Measurements from ENCODE around the gene SREBF1. TPM values are rescaled to one million over a fixed set of nuclear protein-coding genes. Genes with fewer than 3 reads are reported as not detected.
A peak's percentile ranks its signal among the peaks of the same experiment; 100 is the strongest.

Gene SREBF1
- total and polyA plus RNA-seq, 5 donors: 28.7 to 45.7 (median 40.5) TPM

DNA sequence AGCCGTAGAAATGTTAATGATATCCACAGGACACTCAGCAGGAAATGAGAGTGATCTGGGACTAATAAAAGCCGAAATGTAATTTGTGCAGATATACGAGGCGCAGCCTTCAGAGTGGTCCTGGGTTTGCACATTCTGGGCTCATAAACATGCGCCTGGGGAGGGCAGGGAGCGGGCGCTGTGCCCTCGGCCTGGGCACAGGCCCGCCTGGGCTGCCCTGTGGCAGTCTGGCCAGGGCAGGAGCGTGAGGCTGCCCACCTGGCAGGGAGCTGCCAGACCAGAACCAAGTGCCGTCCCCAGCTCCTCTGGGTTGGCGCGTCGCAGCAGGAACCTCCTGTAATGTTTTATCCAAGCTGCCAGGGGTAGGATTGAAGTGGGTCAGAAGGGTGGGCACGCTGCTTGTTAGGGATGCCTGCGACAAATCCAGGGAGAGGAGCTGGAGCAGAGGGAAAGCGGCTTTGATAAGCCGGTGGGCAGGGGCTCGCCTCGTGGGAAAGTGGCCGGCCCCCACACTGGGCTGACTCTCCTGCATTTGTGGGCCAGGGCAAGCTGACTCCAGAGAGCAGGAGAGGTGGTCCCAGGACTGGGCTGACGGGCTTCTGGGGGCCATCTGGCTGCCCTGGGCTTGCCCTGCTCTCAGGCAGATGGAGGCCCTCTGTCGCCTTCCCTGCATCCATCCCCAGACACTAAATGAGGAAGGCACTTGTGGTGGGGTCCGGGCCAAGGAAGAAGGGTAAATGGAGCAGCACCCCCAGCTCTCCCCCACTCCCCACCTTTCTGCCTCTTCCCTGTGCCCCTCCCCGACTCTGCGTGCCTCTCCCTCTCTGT is 45.9 kb downstream of the SREBF1 start:
- intact Hi-C loops (cut with DNase I): loop anchor here in 1 of 4 donors (10.0 kb wide), 1 partner anchor 56 kb away; no protein-coding TSS in a partner anchor
- no peak overlapping the region for H3K4me3 ChIP-seq (ENCODE audit: low read length)
- 65% methylated on average over 26 of the region's 26 CpGs for WGBS
- ATAC-seq (no peak), DNase-seq (no peak)
- no peaks in the 10 kb centered on the region for H3K27me3 ChIP-seq (ENCODE audit: control insufficient read depth, insufficient read depth)
- no peak overlapping the region for H3K27ac ChIP-seq (ENCODE audit: low read length)
- no peaks in the 10 kb centered on the region for H3K9me3 ChIP-seq (ENCODE audit: control insufficient read depth, low read length)
- H3K4me1 ChIP-seq (ENCODE audit: control insufficient read depth, insufficient read depth, low read length): peaks cover 18% of the 10 kb centered on the region

DNA sequence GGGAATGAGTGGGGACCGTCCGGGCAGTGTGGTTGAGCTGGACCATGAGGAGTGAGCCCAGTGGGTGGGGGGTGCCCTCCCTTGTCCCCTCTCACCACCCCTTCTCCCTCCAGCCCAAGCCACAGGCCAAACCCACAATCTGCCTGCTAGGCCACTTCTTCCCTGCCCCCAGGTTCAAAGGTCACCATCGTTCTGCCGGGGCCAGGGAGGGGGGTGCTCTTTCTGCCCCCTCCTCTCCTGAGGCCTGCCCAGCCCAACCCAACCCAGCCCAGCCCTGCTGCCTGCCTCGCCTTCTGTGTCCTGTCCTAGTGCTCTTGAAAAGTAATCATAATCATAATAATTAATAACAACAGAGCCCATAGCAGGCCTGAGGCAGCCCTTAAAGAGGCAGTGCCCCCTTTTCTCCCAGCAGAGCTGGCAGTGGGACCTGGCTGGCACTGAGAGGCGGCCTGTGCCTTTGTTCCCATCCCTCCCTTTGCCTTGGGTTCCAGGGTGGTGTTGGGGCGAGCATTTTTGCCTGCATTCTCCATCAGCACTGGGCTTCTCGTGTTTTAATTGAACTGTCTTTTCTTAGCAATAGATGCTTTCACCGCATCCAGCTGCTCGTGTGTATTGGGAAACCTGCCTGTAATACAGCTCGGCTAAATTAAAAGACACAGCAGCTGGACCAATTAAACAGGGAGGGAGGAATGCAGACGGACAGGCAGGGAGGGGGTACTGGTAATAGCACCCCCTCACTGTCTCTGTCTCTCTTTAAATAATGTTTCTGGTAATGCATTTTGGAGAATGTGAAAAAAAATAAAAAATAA is 46.8 kb downstream of the SREBF1 start:
- Histone ChIP-seq H3K9me3 (ENCODE audit: control insufficient read depth, low read length) (no peaks in the 10 kb centered on the region), H3K4me3 (ENCODE audit: low read length) (no peak overlapping the region), H3K4me1 (ENCODE audit: control insufficient read depth, insufficient read depth, low read length) (peaks cover 19% of the 10 kb centered on the region), H3K27me3 (ENCODE audit: control insufficient read depth, insufficient read depth) (no peaks in the 10 kb centered on the region), H3K27ac (ENCODE audit: low read length) (no peak overlapping the region)
- 54% methylated on average over 12 of the region's 12 CpGs for WGBS
- DNase-seq (peak in 1 of 3 donors; percentile 58), ATAC-seq (no peak)
- intact Hi-C loops (cut with DNase I): loop anchor here in 2 of 4 donors (10.0 kb wide), 2 partner anchors 55 to 105 kb away; partner anchors contain the start of gene RAI1 (in 2 of the 2)

GRCh38 chr17:17789410-17789809 is 47.4 kb downstream of the SREBF1 start:
- ATAC-seq: no peak
- 90% methylated on average over 6 of the region's 6 CpGs for WGBS
- Histone ChIP-seq H3K4me1 (ENCODE audit: control insufficient read depth, insufficient read depth, low read length) (peaks cover 25% of the 10 kb centered on the region), H3K9me3 (ENCODE audit: control insufficient read depth, low read length) (no peaks in the 10 kb centered on the region), H3K27ac (ENCODE audit: low read length) (no peak overlapping the region), H3K27me3 (ENCODE audit: control insufficient read depth, insufficient read depth) (no peaks in the 10 kb centered on the region), H3K4me3 (ENCODE audit: low read length) (no peak overlapping the region)
- intact Hi-C loops (cut with DNase I): loop anchor here in 2 of 4 donors (10.0 kb wide), 1 partner anchor 105 kb away; the partner anchor contains the start of gene RAI1 (in 2 of the 2)
- no peak for DNase-seq

DNA sequence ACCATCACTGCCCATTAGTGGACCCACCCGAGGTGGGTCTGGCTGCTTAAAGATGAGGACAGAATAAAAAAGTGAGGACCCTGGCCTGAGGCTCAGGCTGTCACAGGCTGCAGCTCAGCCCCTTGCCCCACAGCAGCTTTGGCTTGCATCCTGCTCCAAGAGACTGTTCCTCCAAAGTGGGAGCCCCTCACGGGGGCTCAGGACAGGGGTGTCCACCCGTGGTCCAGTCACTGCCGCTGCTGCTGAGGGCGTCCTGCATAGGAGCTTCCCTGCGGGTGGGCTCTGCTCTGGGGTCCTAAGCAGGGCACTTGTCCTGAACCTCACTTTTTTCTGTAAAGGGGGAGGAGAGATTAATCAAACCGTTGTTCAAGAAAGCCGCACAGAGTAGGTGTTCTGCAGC is 47.8 kb downstream of the SREBF1 start:
- no peaks in the 10 kb centered on the region for H3K9me3 ChIP-seq (ENCODE audit: control insufficient read depth, low read length)
- intact Hi-C loops (cut with DNase I): loop anchor here in 2 of 4 donors (10.0 kb wide), 1 partner anchor 104 kb away; the partner anchor contains the start of gene RAI1 (in 2 of the 2)
- H3K27ac ChIP-seq (ENCODE audit: low read length): no peak overlapping the region
- no peak overlapping the region for H3K4me3 ChIP-seq (ENCODE audit: low read length)
- 88% methylated on average over 8 of the region's 8 CpGs for WGBS
- ATAC-seq (no peak), DNase-seq (no peak)
- H3K4me1 ChIP-seq (ENCODE audit: control insufficient read depth, insufficient read depth, low read length): peaks cover 29% of the 10 kb centered on the region
- no peaks in the 10 kb centered on the region for H3K27me3 ChIP-seq (ENCODE audit: control insufficient read depth, insufficient read depth)

GRCh38 chr17:17787568-17787967 is 49.2 kb downstream of the SREBF1 start:
- no peaks in the 10 kb centered on the region for H3K9me3 ChIP-seq (ENCODE audit: control insufficient read depth, low read length)
- peaks cover 23% of the 10 kb centered on the region for H3K4me1 ChIP-seq (ENCODE audit: control insufficient read depth, insufficient read depth, low read length)
- no peak for ATAC-seq
- intact Hi-C loops (cut with DNase I): loop anchor here in 2 of 4 donors (10.0 kb wide), 1 partner anchor 103 kb away; the partner anchor contains the start of gene RAI1 (in 2 of the 2)
- H3K27ac ChIP-seq (ENCODE audit: low read length): no peak overlapping the region
- H3K27me3 ChIP-seq (ENCODE audit: control insufficient read depth, insufficient read depth): no peaks in the 10 kb centered on the region
- WGBS: 94% methylated on average over 7 of the region's 7 CpGs
- no peak overlapping the region for H3K4me3 ChIP-seq (ENCODE audit: low read length)
- no peak for DNase-seq

- 82% methylated on average over 2 of the region's 2 CpGs for whole genome bisulfite sequencing
- intact Hi-C loops (cut with DNase I): loop anchor here in 2 of 4 donors (10.0 kb wide), 1 partner anchor 102 kb away; the partner anchor contains the start of gene RAI1 (in 2 of the 2)
Measured at GRCh38 chr17:17786998-17787397, 49.8 kb downstream of the SREBF1 start.

GRCh38 chr17:17785407-17785806 is 51.4 kb downstream of the SREBF1 start:
- intact Hi-C loops (cut with DNase I): loop anchor here in 2 of 4 donors (10.0 kb wide), 1 partner anchor 101 kb away; the partner anchor contains the start of gene RAI1 (in 2 of the 2)
- H3K9me3 ChIP-seq (ENCODE audit: control insufficient read depth, low read length): no peaks in the 10 kb centered on the region
- no peaks in the 10 kb centered on the region for H3K27me3 ChIP-seq (ENCODE audit: control insufficient read depth, insufficient read depth)
- H3K4me3 ChIP-seq (ENCODE audit: low read length): no peak overlapping the region
- H3K27ac ChIP-seq (ENCODE audit: low read length): peak overlapping the region; percentile 2
- peaks cover 23% of the 10 kb centered on the region for H3K4me1 ChIP-seq (ENCODE audit: control insufficient read depth, insufficient read depth, low read length)
- no peak for ATAC-seq
- DNase-seq: peak in 1 of 3 donors; percentile 56
- WGBS: 62% methylated on average over 11 of the region's 11 CpGs

More at GRCh38 chr17:17786998-17787397, 49.8 kb downstream of the SREBF1 start:
- ATAC-seq: no peak
- H3K27me3 ChIP-seq (ENCODE audit: control insufficient read depth, insufficient read depth): no peaks in the 10 kb centered on the region
- peaks cover 20% of the 10 kb centered on the region for H3K4me1 ChIP-seq (ENCODE audit: control insufficient read depth, insufficient read depth, low read length)
- H3K27ac ChIP-seq (ENCODE audit: low read length): no peak overlapping the region
- no peak for DNase-seq
- H3K4me3 ChIP-seq (ENCODE audit: low read length): no peak overlapping the region
- no peaks in the 10 kb centered on the region for H3K9me3 ChIP-seq (ENCODE audit: control insufficient read depth, low read length)

GRCh38 chr17:17784657-17785267 is 52.0 kb downstream of the SREBF1 start:
- 48% methylated on average over 7 of the region's 7 CpGs for WGBS
- Histone ChIP-seq H3K4me3 (ENCODE audit: low read length) (no peak overlapping the region), H3K27ac (ENCODE audit: low read length) (peak overlapping the region; percentile 83), H3K27me3 (ENCODE audit: control insufficient read depth, insufficient read depth) (no peaks in the 10 kb centered on the region), H3K4me1 (ENCODE audit: control insufficient read depth, insufficient read depth, low read length) (peaks cover 21% of the 10 kb centered on the region), H3K9me3 (ENCODE audit: control insufficient read depth, low read length) (no peaks in the 10 kb centered on the region)
- intact Hi-C loops (cut with DNase I): loop anchor here in 2 of 4 donors (10.0 kb wide), 1 partner anchor 100 kb away; the partner anchor contains the start of gene RAI1 (in 2 of the 2)
- peak in 1 of 3 donors; percentile 68 for DNase-seq
- ATAC-seq: no peak

- ATAC-seq (peak; percentile 11 to 41), DNase-seq (peak; percentile 58 to 86 (median 85))
- Histone ChIP-seq H3K9me3 (ENCODE audit: control insufficient read depth, low read length) (no peaks in the 10 kb centered on the region), H3K27ac (ENCODE audit: low read length) (peak overlapping the region; percentile 83), H3K27me3 (ENCODE audit: control insufficient read depth, insufficient read depth) (no peaks in the 10 kb centered on the region), H3K4me3 (ENCODE audit: low read length) (peak overlapping the region; percentile 53), H3K4me1 (ENCODE audit: control insufficient read depth, insufficient read depth, low read length) (peaks cover 24% of the 10 kb centered on the region)
- WGBS: 7% methylated on average over 37 of the region's 37 CpGs
- intact Hi-C loops (cut with DNase I): loop anchor here in 2 of 4 donors (10.0 kb wide), 1 partner anchor 99 kb away; the partner anchor contains the start of gene RAI1 (in 2 of the 2)
Measured at GRCh38 chr17:17783825-17784656, 52.7 kb downstream of the SREBF1 start.
